Body of pancreas (tissue), 4 donors: Measurements from ENCODE around the gene ABI3BP. TPM values are rescaled to one million over a fixed set of nuclear protein-coding genes. Genes with fewer than 3 reads are reported as not detected.

Experiments
- ATAC-seq: fragments of 150-250 bp; one replicate; pipeline ENCODE4 v1.9.1; 2016
- DNase-seq, 4 donors: peaks; one replicate each; pipeline ENCODE4 v3.0.0-alpha.2; 2019
- H3K27ac ChIP-seq, 4 donors: fragments of 200-600 bp; sonication (generic); 1 replicate in 3 of 4; 2 replicates in 1 of 4; pipeline versions ENCODE4 v1.5.1 to v1.6.1; 2016 to 2019; ENCODE audit warnings: mild to moderate bottlenecking in 1 of 4, mixed read lengths in 1 of 4, moderate library complexity in 1 of 4
- H3K27me3 ChIP-seq, 2 donors: fragments of 200-600 bp; sonication (generic); one replicate each; pipeline ENCODE4 v1.6.0; 2016; ENCODE audit warnings: mild to moderate bottlenecking in 1 of 2
- H3K36me3 ChIP-seq, 2 donors: fragments of 200-600 bp; sonication (generic); replicated peaks in 1 of 2; 2 replicates each; pipeline ENCODE4 v1.5.1; 2016; ENCODE audit warnings: low read depth in 2 of 2; ENCODE audit not compliant: insufficient read depth in 1 of 2
- H3K4me1 ChIP-seq: fragments of 200-600 bp; sonication (generic); one replicate; pipeline ENCODE4 v1.6.0; 2016
- H3K4me3 ChIP-seq, 2 donors: fragments of 200-600 bp; sonication (generic); 1 replicate in 1 of 2; 2 replicates in 1 of 2; pipeline ENCODE4 v1.5.1; 2016 to 2019
- H3K9me3 ChIP-seq, 3 donors: fragments of 200-600 bp; sonication (generic); 1 replicate in 2 of 3; 2 replicates in 1 of 3; pipeline ENCODE4 v1.5.1; 2016
- POLR2A ChIP-seq, 3 donors: fragments of 450-650 bp; IDR thresholded peaks; one replicate each; pipeline ENCODE4 v1.6.1; 2016; ENCODE audit warnings: antibody characterized with exemption in 3 of 3, mild to moderate bottlenecking in 2 of 3
- WGBS, 2 donors: methylation state at CpG; one replicate each; pipeline ENCODE4 v1.1.5; 2017; 5-methylcytosine and 5-hydroxymethylcytosine counted together
- intact Hi-C: fragments of 100-400 bp; cut with DNase I; formaldehyde crosslinking; loops from one replicate; pipeline ENCODE4 v1.15.1; 2023
- total RNA-seq, 2 donors: library from RNA; depleted of rRNA; stranded (reverse); fragments of >200 nt; gene quantifications; one replicate each; pipeline ENCODE4 v1.1.0, GENCODE V29; 2016
- TF ChIP-seq, protein P1 (sequence below), 7 experiments: fragments of 450-650 bp in 4 of 7; fragments of 200-600 bp in 3 of 7; sonication (generic) in 3 of 7; IDR thresholded peaks; one replicate each; pipeline ENCODE4 v1.5.1; 2016 to 2019; ENCODE audit warnings: antibody characterized with exemption in 7 of 7

ABI3BP gene
- total RNA-seq, 2 donors from 2014 or later = 9.3 to 19.8 TPM

DNA sequence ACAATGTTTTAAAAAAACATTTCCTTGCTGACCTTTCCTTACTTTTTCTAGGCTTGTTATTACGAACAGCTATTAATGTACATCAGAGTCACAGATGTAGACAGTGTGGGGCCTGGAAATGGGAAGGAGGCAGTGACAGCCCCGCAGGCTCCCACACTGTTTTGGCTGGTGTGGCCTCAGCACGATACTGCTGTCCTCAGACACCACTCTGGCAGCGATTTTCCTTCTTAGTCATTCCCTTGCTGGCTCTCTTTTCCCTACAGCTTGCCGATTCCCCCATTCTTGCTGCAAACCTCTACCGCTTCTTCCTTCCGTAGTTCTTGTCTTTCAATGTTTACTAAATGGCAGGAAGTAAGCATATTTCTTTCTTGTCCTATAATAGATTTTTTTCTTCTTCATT, 113.1 kb downstream of the ABI3BP start:
- no peaks in the 10 kb centered on the region for H3K27me3 ChIP-seq
- TF ChIP-seq POLR2A (IDR thresholded peaks at IDR 0.05) = no peak
- TF ChIP-seq, protein P1, sequence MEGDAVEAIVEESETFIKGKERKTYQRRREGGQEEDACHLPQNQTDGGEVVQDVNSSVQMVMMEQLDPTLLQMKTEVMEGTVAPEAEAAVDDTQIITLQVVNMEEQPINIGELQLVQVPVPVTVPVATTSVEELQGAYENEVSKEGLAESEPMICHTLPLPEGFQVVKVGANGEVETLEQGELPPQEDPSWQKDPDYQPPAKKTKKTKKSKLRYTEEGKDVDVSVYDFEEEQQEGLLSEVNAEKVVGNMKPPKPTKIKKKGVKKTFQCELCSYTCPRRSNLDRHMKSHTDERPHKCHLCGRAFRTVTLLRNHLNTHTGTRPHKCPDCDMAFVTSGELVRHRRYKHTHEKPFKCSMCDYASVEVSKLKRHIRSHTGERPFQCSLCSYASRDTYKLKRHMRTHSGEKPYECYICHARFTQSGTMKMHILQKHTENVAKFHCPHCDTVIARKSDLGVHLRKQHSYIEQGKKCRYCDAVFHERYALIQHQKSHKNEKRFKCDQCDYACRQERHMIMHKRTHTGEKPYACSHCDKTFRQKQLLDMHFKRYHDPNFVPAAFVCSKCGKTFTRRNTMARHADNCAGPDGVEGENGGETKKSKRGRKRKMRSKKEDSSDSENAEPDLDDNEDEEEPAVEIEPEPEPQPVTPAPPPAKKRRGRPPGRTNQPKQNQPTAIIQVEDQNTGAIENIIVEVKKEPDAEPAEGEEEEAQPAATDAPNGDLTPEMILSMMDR (IDR thresholded peaks at IDR 0.05) = no peak
- H3K9me3 ChIP-seq = no peaks in the 10 kb centered on the region
- no peak overlapping the region for H3K27ac ChIP-seq
- no peak overlapping the region for H3K4me3 ChIP-seq
- no peak for ATAC-seq
- intact Hi-C loops = no loop called here
- no peaks in the 10 kb centered on the region for H3K36me3 ChIP-seq
- H3K4me1 ChIP-seq = peaks cover 5% of the 10 kb centered on the region
- peak in 1 of 4 donors; percentile 18 for DNase-seq
- WGBS, 2 donors = 73 to 79% methylated on average over 7 of the region's 7 CpGs

DNA sequence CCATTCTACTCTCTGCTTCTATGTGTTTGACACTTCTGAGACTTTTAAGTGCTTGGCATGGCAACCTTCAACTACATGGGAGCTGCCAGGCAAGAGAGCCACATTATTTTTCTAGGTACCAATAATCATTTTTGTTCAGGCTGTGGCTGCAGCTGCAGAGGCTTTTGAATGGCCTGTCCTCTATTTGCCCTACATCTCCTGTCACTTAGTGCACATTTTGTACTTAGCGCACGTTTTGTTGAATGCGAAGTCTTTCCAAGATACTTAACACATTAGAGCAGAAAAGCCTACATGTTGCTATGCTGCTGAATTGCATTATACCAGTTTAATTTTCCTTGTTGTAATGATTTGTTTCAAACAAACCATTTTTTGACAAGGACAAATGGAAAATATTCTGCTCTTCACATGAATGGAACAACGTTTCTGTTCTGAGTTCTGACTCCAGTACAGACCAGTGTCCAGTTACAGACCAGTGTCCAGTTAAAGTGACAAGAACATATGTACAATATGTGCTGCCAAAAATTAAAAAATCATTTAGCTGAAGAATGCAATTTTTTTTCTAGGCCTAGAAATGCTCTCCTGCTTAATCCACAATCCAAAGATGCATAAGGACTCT, 113.9 kb downstream of the ABI3BP start:
- no peak for DNase-seq
- H3K27ac ChIP-seq = no peak overlapping the region
- H3K4me3 ChIP-seq = no peak overlapping the region
- peaks cover 10% of the 10 kb centered on the region for H3K4me1 ChIP-seq
- WGBS, 2 donors = 71 to 75% methylated on average over 4 of the region's 4 CpGs
- no peaks in the 10 kb centered on the region for H3K9me3 ChIP-seq
- intact Hi-C loops = no loop called here
- no peaks in the 10 kb centered on the region for H3K27me3 ChIP-seq
- no peak for TF ChIP-seq POLR2A (IDR thresholded peaks at IDR 0.05)
- TF ChIP-seq, protein P1 (IDR thresholded peaks at IDR 0.05) = no peak
- ATAC-seq = no peak
- no peaks in the 10 kb centered on the region for H3K36me3 ChIP-seq

DNA sequence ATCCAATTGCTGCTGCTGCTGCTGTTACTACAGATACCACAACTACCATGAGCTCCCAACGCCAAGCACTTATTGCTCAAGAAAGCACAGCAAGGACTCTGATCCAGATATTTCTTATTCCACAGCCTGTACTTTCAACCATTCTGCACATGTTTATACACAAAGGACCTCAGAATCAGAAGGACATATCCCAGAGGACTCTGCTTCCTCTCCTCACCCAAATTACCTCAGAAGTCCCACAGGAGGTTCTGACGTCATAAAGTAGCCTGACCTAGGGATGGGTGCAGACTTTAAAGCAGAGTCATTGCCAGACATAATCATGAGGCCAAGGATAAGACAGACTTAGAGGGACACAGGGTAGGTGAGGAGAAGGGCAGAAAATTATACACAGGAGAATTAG, 115.9 kb downstream of the ABI3BP start:
- no peaks in the 10 kb centered on the region for H3K36me3 ChIP-seq
- TF ChIP-seq POLR2A (IDR thresholded peaks at IDR 0.05) = no peak
- no peaks in the 10 kb centered on the region for H3K27me3 ChIP-seq
- ATAC-seq (no peak), DNase-seq (no peak)
- H3K4me3 ChIP-seq = no peak overlapping the region
- intact Hi-C loops = no loop called here
- H3K27ac ChIP-seq = no peak overlapping the region
- peaks cover 10% of the 10 kb centered on the region for H3K4me1 ChIP-seq
- 84 to 86% methylated on average over 2 of the region's 2 CpGs for WGBS, 2 donors
- H3K9me3 ChIP-seq = no peaks in the 10 kb centered on the region

DNA sequence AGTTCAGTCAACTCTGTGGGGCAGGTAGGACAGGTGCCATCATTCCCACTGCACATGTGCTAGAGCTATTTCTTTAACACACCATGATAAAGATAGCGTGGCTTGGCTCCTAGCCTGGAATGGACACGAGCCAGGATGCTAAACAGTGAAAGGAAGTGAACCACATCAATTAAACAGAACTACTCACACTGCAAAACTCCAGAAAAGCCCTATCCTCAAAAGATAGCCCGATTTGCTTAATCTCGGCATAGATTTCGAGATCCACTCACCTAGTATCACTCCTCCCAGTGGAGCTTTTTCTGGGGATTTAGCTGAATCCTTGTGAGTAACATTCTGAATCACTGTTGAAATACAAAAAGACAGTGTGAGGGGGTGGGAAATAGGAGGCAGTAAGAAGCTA, 118.0 kb downstream of the ABI3BP start:
- no peak for TF ChIP-seq POLR2A (IDR thresholded peaks at IDR 0.05)
- TF ChIP-seq, protein P1 (IDR thresholded peaks at IDR 0.05) = no peak
- Histone ChIP-seq H3K4me3 (no peak overlapping the region), H3K9me3 (no peaks in the 10 kb centered on the region), H3K4me1 (peaks cover 10% of the 10 kb centered on the region), H3K36me3 (no peaks in the 10 kb centered on the region), H3K27ac (no peak overlapping the region), H3K27me3 (no peaks in the 10 kb centered on the region)
- intact Hi-C loops = no loop called here
- DNase-seq = peak; percentile 88 to 96 (median 90)
- 1 to 6% methylated on average over 5 of the region's 5 CpGs for WGBS, 2 donors
- peak; percentile 96 for ATAC-seq

DNA sequence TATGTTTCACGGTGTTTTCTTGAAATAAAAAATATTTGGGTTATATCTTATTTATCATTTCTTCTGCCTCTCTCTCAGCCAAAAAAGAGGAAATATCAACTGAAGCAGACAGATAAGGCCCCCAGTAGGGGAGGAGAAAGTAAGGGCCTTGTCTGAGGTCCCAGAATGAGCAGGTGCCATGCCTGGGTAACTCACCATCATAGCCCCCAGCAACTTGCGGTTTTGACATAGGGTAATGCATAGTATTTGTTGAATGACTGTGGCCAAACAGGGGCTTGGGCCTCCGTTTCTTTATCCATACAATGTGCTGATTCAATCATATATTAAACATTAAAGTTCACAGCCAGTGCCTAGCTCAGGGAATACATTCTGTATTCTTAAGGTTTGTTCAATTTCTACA, 119.6 kb downstream of the ABI3BP start:
- no peaks in the 10 kb centered on the region for H3K9me3 ChIP-seq
- peaks cover 10% of the 10 kb centered on the region for H3K4me1 ChIP-seq
- H3K4me3 ChIP-seq = no peak overlapping the region
- intact Hi-C loops = no loop called here
- ATAC-seq (no peak), DNase-seq (no peak)
- no peak overlapping the region for H3K27ac ChIP-seq
- 80 to 81% methylated on average over 3 of the region's 3 CpGs for WGBS, 2 donors
- TF ChIP-seq, protein P1 (IDR thresholded peaks at IDR 0.05) = no peak
- no peak for TF ChIP-seq POLR2A (IDR thresholded peaks at IDR 0.05)
- no peaks in the 10 kb centered on the region for H3K36me3 ChIP-seq
- no peaks in the 10 kb centered on the region for H3K27me3 ChIP-seq
